ENCODE measurements around the gene BHLHE40.

BHLHE40 gene

DNA sequence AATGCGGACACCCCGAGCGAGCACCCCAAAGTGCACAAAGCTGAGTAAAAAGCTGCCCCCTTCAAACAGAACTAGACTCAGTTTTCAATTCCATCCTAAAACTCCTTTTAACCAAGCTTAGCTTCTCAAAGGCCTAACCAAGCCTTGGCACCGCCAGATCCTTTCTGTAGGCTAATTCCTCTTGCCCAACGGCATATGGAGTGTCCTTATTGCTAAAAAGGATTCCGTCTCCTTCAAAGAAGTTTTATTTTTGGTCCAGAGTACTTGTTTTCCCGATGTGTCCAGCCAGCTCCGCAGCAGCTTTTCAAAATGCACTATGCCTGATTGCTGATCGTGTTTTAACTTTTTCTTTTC is 5.3 kb downstream of the BHLHE40 start:
- DNase-seq (ENCODE audit: low read depth, low spot score) = no peak
- TF ChIP-seq SUZ12 (IDR thresholded peaks at IDR 0.05; ENCODE audit: extremely low read depth, insufficient read depth, insufficient read length) (no peak), ZNF274 (IDR thresholded peaks at IDR 0.05; ENCODE audit: low read depth, low read length) (no peak), YY1 (IDR thresholded peaks at IDR 0.05; ENCODE audit: insufficient read depth, insufficient read length) (no peak)
- no peak overlapping the region for H3K4me3 ChIP-seq (ENCODE audit: insufficient read length, low read depth)
- peak overlapping the region; percentile 39 for H3K9ac ChIP-seq (ENCODE audit: insufficient read length, low read depth)
- peaks cover 26% of the 10 kb centered on the region for H3K4me1 ChIP-seq (ENCODE audit: insufficient read depth, insufficient read length)
- H3K27me3 ChIP-seq (ENCODE audit: insufficient read depth, insufficient read length) = peaks cover 29% of the 10 kb centered on the region
- H3K36me3 ChIP-seq (ENCODE audit: insufficient read depth, insufficient read length, low read length) = peaks cover 54% of the 10 kb centered on the region
- no peaks in the 10 kb centered on the region for H3K9me3 ChIP-seq (ENCODE audit: insufficient read depth, low read length)

DNA sequence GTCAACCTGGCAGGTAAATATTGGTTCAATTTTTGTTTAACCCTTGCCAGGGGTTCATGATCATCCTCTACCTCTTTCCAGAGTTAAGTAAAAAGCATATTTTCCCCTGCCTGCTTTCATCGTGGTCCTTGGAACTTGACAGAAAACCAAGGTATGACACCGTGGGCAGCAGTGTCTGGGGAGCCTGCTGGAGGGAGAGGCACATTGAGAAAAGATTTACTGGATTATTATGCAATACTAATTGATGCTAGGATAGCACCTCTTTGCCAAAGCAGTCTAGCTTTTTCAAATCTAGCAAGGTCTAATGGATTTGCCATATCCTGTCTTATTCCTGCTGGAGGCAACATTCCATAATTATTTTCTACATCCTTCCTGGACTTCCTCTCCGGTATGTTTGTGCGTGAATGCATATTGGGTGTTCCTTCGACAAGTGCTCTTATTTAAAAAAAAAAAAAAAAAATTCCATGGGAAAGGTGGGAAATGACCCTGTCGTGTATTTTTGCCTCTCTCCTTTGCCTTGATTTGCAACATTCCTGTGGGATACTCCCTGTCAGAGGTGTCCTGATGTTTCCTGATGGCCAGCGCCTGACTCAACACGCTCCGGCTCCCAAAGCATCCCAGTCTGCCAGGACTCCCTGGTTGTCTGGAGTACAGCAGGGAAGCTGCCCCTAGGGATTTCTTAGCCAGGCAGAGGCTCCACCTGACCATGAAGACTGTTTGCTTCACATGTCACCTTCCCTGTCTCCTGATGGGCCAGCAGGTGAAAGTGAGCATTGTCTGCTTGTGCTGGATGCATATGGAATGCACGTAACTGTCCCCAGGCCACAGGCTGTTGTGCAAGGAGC is 6.3 kb downstream of the BHLHE40 start:
- no peak for TF ChIP-seq YY1 (IDR thresholded peaks at IDR 0.05; ENCODE audit: insufficient read depth, insufficient read length)
- TF ChIP-seq SUZ12 (IDR thresholded peaks at IDR 0.05; ENCODE audit: extremely low read depth, insufficient read depth, insufficient read length) = no peak
- TF ChIP-seq ZNF274 (IDR thresholded peaks at IDR 0.05; ENCODE audit: low read depth, low read length) = no peak
- Histone ChIP-seq H3K36me3 (ENCODE audit: insufficient read depth, insufficient read length, low read length) (peaks cover 46% of the 10 kb centered on the region), H3K4me1 (ENCODE audit: insufficient read depth, insufficient read length) (peaks cover 26% of the 10 kb centered on the region), H3K27me3 (ENCODE audit: insufficient read depth, insufficient read length) (peaks cover 22% of the 10 kb centered on the region), H3K9ac (ENCODE audit: insufficient read length, low read depth) (no peak overlapping the region), H3K4me3 (ENCODE audit: insufficient read length, low read depth) (no peak overlapping the region), H3K9me3 (ENCODE audit: insufficient read depth, low read length) (no peaks in the 10 kb centered on the region)
- no peak for DNase-seq (ENCODE audit: low read depth, low spot score)

DNA sequence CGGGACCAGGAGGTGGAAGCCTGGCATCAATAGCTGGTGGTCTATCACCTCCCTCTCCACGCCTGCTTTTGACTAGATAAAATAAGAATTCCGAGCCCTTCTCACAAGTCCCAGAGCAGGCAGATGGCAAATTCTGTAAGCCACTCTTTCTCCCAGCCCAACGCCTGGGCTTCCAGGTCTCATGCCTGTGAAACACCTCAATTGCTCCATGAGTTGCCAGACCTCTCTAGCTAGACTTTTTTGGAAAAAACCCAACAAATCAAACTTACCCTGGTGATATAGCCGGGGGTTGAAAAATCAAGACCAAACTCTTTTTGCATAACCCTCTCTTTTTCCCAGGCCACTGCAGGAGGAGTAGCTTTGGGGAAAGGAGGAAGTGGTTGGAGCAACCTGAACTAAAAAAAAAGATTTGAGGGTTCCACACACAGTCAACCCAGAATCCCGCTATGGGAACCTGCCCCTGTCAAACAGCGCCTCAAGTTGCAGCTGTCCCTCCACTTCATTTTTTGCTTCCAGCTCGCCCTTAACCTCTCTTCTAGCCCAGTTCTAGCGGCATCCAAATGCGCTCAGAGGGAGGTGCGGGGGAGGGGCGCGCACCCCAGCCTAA is 7.0 kb downstream of the BHLHE40 start:
- Histone ChIP-seq H3K36me3 (ENCODE audit: insufficient read depth, insufficient read length, low read length) (peaks cover 39% of the 10 kb centered on the region), H3K9ac (ENCODE audit: insufficient read length, low read depth) (peak overlapping the region; percentile 44), H3K4me1 (ENCODE audit: insufficient read depth, insufficient read length) (peaks cover 26% of the 10 kb centered on the region), H3K9me3 (ENCODE audit: insufficient read depth, low read length) (no peaks in the 10 kb centered on the region), H3K4me3 (ENCODE audit: insufficient read length, low read depth) (peak overlapping the region; percentile 31), H3K27me3 (ENCODE audit: insufficient read depth, insufficient read length) (peaks cover 22% of the 10 kb centered on the region)
- no peak for DNase-seq (ENCODE audit: low read depth, low spot score)
- no peak for TF ChIP-seq ZNF274 (IDR thresholded peaks at IDR 0.05; ENCODE audit: low read depth, low read length)
- TF ChIP-seq SUZ12 (IDR thresholded peaks at IDR 0.05; ENCODE audit: extremely low read depth, insufficient read depth, insufficient read length) = no peak

DNA sequence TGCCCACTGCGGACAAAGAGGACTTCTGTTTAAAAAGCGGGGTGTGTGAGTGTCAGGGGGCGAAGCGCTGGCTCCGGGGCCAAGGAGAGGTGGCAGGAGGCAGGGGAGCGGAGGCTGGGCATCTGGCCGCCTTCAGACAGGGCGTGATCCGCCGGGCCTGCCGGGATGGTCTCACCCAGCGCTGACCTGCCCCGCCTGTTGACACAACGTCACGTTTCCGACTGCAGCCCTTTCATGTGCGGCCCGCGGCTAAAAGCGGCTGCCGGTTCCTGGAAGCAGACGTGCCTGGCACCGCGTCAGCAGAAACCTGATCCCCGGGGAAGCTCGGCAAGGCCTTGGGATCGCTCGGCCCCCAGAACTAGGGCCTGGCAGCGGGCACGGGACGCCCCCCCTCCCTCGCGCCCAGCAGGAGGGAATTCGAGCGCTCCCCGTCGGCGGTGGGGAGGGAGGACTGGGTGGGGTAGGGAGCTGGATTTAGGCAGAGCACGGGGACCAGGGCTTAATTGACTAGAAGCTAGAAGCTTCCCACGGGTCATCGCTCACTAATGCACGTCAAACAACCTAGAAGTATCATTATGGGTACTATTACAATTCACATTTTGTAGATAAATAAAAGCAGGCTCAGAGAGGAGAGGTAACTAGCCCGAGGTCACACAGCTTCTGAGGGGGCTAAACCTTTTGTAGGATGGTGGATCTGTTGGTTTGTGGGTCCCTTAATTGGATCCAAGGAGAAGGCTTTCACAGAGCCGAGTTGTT is 7.7 kb downstream of the BHLHE40 start:
- H3K27me3 ChIP-seq (ENCODE audit: insufficient read depth, insufficient read length) = peaks cover 22% of the 10 kb centered on the region
- no peaks in the 10 kb centered on the region for H3K9me3 ChIP-seq (ENCODE audit: insufficient read depth, low read length)
- H3K4me1 ChIP-seq (ENCODE audit: insufficient read depth, insufficient read length) = peaks cover 26% of the 10 kb centered on the region
- H3K4me3 ChIP-seq (ENCODE audit: insufficient read length, low read depth) = peak overlapping the region; percentile 31
- H3K9ac ChIP-seq (ENCODE audit: insufficient read length, low read depth) = peak overlapping the region; percentile 44
- DNase-seq (ENCODE audit: low read depth, low spot score) = peak; percentile 82
- no peak for TF ChIP-seq ZNF274 (IDR thresholded peaks at IDR 0.05; ENCODE audit: low read depth, low read length)
- no peak for TF ChIP-seq YY1 (IDR thresholded peaks at IDR 0.05; ENCODE audit: insufficient read depth, insufficient read length)
- no peak for TF ChIP-seq SUZ12 (IDR thresholded peaks at IDR 0.05; ENCODE audit: extremely low read depth, insufficient read depth, insufficient read length)
- peaks cover 32% of the 10 kb centered on the region for H3K36me3 ChIP-seq (ENCODE audit: insufficient read depth, insufficient read length, low read length)

DNA sequence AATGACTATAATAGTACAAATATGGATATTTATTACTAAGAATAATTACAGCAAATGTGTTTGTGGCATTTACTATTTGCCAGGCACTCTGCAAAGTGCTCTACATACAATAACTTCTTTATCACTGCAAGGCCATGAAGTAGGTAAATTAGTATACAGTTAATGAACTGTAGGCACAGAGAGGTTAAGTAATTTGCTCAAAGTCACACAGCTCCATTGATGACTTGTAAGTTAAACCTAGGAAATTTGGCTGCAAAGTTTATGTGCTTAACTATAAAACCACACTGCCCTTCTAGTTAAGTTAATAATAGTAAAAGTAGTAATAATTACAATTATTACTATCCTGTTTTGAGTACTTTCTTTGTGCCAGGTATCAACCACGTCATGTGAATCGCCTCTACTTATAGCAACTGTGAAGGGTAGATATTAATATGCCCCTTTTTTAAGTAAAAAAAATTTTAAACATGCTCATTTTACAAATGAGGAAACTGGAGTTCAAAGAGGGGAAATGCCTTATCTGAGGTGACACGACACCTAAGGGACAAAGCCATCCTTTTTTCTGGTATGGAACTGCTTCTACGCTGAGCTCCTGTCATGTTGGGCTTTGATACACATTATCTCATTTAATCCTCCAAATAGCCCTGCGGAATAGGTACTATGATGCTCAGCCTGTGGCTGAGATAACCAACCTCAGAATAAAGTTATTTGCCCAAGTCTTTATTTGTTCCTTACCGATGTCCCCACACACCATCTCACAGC is 8.5 kb downstream of the BHLHE40 start:
- DNase-seq (ENCODE audit: low read depth, low spot score) = no peak
- peaks cover 22% of the 10 kb centered on the region for H3K27me3 ChIP-seq (ENCODE audit: insufficient read depth, insufficient read length)
- H3K4me1 ChIP-seq (ENCODE audit: insufficient read depth, insufficient read length) = peaks cover 25% of the 10 kb centered on the region
- no peak overlapping the region for H3K4me3 ChIP-seq (ENCODE audit: insufficient read length, low read depth)
- no peak overlapping the region for H3K9ac ChIP-seq (ENCODE audit: insufficient read length, low read depth)
- no peak for TF ChIP-seq SUZ12 (IDR thresholded peaks at IDR 0.05; ENCODE audit: extremely low read depth, insufficient read depth, insufficient read length)
- TF ChIP-seq YY1 (IDR thresholded peaks at IDR 0.05; ENCODE audit: insufficient read depth, insufficient read length) = no peak
- no peak for TF ChIP-seq ZNF274 (IDR thresholded peaks at IDR 0.05; ENCODE audit: low read depth, low read length)
- H3K9me3 ChIP-seq (ENCODE audit: insufficient read depth, low read length) = no peaks in the 10 kb centered on the region
- peaks cover 24% of the 10 kb centered on the region for H3K36me3 ChIP-seq (ENCODE audit: insufficient read depth, insufficient read length, low read length)

DNA sequence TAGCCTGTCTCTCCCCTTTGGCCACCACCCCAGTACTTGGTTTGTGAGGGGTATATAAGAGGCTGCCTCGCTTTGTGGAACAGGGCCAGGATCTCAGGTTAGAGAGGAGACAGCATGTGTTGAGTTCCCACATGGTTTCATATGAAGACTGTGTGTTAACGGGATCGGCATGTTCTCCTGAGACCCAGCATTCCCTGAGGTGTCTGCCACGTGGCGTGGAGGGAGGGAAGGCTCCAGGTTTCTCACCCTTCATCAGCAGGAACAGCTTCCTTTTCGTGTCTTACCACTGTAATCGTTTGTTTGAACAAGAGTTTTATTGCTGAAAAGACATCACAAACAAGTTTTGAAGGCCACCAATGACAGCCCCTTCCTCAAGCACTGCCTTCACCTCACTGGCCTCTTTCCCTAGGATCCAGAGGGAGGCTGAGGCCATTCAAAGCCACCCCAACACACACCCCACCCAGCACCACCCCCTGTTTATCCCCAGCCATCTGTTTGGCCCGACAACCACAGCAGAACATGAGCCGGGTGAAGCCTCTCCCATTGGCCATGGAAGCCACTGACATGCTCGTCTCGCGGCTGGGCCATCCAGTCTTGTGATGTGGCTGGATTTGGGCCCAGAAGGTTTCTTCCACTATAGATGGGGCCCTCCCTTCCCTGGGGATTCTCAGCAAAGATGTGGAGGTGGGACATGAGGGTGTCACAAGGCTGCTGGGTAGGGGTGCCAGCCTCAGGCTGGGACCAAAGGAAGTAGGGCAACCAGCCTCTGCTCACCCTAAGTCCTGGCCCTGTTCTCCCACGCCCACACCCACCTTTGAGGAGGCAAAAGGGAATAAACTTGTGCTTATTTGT is 10.0 kb downstream of the BHLHE40 start:
- no peak for DNase-seq (ENCODE audit: low read depth, low spot score)

More for the DNA sequence above, 10.0 kb downstream of the BHLHE40 start:
- Histone ChIP-seq H3K36me3 (ENCODE audit: insufficient read depth, insufficient read length, low read length) (peaks cover 13% of the 10 kb centered on the region), H3K4me3 (ENCODE audit: insufficient read length, low read depth) (no peak overlapping the region), H3K9me3 (ENCODE audit: insufficient read depth, low read length) (no peaks in the 10 kb centered on the region), H3K9ac (ENCODE audit: insufficient read length, low read depth) (peak overlapping the region; percentile 7), H3K27me3 (ENCODE audit: insufficient read depth, insufficient read length) (peaks cover 19% of the 10 kb centered on the region), H3K4me1 (ENCODE audit: insufficient read depth, insufficient read length) (peaks cover 15% of the 10 kb centered on the region)
- TF ChIP-seq SUZ12 (IDR thresholded peaks at IDR 0.05; ENCODE audit: extremely low read depth, insufficient read depth, insufficient read length) (no peak), ZNF274 (IDR thresholded peaks at IDR 0.05; ENCODE audit: low read depth, low read length) (no peak), YY1 (IDR thresholded peaks at IDR 0.05; ENCODE audit: insufficient read depth, insufficient read length) (no peak)
